GM18511 (cell line): ENCODE results near the gene WNK1.

Experiments used
- ATAC-seq: cut with Tn5 transposase; IDR thresholded peaks from one replicate; pipeline ENCODE4 v1.9.1; 2021; ENCODE audit warnings: mild to moderate bottlenecking, moderate library complexity; ENCODE audit not compliant: unreplicated experiment

Gene WNK1

DNA sequence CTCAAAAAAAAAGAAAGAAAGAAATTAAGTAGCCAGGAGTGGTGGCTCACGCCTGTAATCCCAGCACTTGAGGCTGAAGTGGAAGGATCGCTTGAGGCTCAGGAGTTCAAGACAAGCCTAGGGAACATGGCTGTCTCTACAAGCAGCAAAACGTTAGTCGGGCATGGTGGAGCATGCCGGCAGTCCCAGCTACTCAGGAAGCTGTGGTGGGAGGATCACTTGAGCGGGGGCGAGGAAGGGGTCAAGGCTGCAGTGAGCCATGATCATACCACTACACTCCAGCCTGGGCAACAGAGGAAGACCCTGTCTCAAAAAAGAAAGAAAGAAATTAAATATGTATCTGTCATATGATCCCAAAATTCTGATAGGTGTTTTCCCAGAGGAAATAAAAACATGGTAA lies 191.8 kb downstream of the WNK1 start:
- ATAC-seq = no peak

GRCh38 chr12:946212-946611 lies 193.8 kb downstream of the WNK1 start:
- no peak for ATAC-seq

GRCh38 chr12:946631-947030 lies 194.3 kb downstream of the WNK1 start:
- no peak for ATAC-seq

DNA sequence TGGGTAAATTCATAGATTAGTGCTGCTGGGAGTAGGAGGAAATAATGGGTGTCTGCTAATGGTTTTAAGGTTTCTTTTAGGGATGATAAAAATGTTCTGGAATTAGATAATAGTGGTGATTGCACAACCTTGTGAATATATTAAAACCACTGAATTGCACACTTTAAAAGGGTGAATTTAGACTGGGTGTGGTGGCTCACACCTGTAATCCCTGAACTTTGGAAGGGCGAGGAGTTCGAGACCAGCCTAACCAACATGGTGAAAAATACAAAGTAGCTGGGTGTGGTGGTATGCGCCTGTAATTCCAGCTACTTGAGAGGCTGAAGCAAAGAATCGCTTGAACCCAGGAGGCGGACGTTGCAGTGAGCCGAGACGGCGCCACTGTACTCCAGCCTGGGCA lies 195.9 kb downstream of the WNK1 start:
- no peak for ATAC-seq

GRCh38 chr12:949453-950191 lies 197.2 kb downstream of the WNK1 start, which contains the start of gene RAD52:
Gene RAD52, minus strand, starts transcription at chr12:949694. Its CDS starts 16,636 bp downstream, at chr12:933058.
- peak; percentile 87 for ATAC-seq

DNA sequence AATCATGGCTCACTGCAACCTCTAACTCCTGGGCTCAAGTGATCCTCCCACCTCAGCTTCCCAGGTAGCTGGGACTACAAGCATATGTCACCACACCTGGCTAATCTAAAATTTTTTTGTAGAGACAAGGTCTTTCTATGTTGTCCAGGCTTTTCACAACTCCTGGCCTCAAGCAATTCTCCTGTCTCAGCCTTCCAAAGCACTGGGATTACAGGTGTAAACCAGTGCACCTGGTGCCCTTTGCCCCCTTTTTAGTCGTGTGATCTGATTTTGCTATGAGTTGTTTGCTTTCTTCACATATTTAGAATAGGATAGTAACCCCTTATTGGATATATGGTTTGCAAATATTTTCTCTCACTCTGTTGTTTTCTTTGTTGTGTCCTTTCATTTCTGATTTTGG lies 198.8 kb downstream of the WNK1 start:
- ATAC-seq = no peak

DNA sequence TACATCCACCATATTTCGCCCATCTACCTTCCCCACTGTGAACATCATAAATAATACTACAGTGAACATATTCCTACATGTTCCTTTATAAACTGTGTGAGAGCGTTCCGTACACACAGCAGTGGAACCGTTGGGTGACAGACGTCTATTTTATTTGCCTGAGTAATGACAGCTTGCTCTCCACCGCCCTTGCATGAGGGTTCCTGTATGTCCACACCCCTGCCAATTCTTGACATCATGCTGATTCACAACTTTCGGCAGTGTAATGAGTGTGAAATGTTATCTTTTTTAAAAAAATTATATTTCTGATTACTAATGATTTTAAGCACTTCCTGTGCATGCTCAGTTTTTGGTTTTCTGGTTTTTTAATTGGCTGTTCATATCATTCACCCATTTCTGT lies 201.4 kb downstream of the WNK1 start:
- ATAC-seq = no peak

GRCh38 chr12:954741-955140 lies 202.4 kb downstream of the WNK1 start:
- no peak for ATAC-seq

DNA sequence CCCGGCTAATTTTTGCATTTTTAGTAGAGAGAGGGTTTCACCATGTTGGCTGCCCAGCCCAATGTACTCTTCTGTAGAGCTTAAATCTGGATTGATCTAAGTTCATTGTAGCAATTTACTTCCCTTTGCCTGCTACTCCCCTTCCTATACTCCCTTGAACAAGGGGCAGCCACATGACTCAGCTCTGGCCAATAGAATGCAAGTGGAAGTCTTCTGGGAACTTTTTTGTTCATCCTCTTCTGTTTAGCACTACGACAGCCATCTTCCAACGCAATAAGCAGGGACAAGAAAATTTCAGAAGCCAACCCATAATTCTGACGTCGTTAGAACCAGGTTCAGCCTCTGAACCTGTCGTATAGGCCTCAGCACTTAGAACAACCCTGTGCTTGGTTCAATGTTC lies 203.6 kb downstream of the WNK1 start:
- no peak for ATAC-seq

DNA sequence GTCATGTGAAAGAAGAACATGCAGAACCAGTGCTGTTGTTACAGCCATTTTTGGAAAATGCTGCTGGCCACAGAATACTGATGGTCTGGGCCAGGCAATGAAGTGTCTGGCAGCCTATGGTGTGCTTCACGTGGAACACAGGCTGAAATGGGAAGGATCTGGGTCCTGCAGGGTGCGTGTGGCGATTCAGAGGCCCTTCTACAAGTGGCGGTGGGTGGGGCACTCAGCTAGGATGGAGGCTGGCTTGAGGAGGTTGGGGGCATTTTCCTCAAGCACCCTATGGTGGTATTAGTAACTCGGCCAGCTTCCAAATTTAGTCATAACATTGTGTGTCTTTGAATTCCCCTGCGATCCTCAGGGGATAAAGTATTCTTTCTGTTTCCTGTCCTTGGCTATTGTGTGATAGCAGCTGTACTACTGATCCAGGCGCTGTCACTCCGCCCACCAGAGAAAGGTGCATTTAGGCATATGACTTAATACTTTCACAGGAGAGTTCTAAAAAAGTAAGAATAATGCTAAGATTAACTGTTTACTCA lies 206.3 kb downstream of the WNK1 start:
- ATAC-seq = peak; percentile 84
